ENCODE results near the gene MPO. TPM values are rescaled to one million over a fixed set of nuclear protein-coding genes. Genes with fewer than 3 reads are reported as not detected.

The MPO gene
- polyA plus RNA-seq, 6 donors from 2014 or later: 0.12 to 0.29 TPM; not detected in 4

- DNase-seq (no peak), ATAC-seq (ENCODE audit: low read depth in 2 of 2) (no peak)
- no peaks in the 10 kb centered on the region for H3K36me3 Mint-ChIP-seq
- no peaks in the 10 kb centered on the region for H3K9me3 Mint-ChIP-seq
- no peak overlapping the region for H3K27ac Mint-ChIP-seq
- H3K4me1 Mint-ChIP-seq: peaks cover 10 to 16% (median 13%) of the 10 kb centered on the region in 3 donors
- no peak overlapping the region for H3K4me3 Mint-ChIP-seq
- peaks cover 32 to 45% (median 36%) of the 10 kb centered on the region in 3 donors for H3K27me3 Mint-ChIP-seq
Measured at GRCh38 chr17:58246781-58247180, 34.0 kb downstream of the MPO start.

GRCh38 chr17:58246104-58246740 is 34.5 kb downstream of the MPO start:
- no peaks in the 10 kb centered on the region for H3K36me3 Mint-ChIP-seq
- ATAC-seq (ENCODE audit: low read depth in 2 of 2): no peak
- peak overlapping the region in 1 of 6 donors; percentile 25 for H3K27ac Mint-ChIP-seq

DNA sequence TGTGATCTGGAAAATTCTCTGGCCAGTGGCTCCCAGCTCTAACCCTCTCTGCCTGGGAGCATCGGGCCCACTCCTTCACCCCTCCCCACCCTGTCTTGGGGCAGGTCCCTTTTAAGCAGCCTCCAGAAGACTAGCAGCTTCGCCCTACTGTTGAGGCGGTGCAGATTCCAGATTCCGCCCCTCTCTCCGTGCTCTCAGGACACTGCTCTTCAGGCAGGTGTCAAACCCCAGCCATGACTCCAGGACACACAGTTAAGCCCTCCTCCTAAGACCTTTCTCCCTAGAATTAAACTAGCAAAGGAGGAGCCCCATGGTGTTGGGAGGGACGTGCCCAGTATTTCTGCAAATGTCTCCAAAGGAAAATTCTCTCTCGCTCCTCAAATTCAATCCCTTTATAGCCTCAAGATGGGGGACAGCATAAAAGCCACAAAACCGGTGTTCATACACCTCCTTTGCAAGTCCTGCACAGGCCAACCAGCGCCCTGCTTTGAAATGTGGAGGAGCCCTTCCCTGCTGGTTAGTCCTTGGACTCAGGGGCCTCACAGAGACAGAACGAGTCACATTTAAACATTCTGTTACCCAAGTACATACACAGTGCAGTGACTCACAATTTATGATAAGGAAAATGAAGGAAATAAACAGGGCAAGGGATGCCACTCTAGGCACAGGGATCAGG is 35.2 kb downstream of the MPO start:
- ATAC-seq (ENCODE audit: low read depth in 2 of 2): no peak
- no peak overlapping the region for H3K4me3 Mint-ChIP-seq
- no peaks in the 10 kb centered on the region for H3K36me3 Mint-ChIP-seq
- no peak for DNase-seq
- peaks cover 10 to 16% (median 13%) of the 10 kb centered on the region in 3 donors for H3K4me1 Mint-ChIP-seq
- H3K27me3 Mint-ChIP-seq: peaks cover 36 to 57% (median 46%) of the 10 kb centered on the region in 3 donors
- no peaks in the 10 kb centered on the region for H3K9me3 Mint-ChIP-seq
- peak overlapping the region in 1 of 6 donors; percentile 1 for H3K27ac Mint-ChIP-seq

More at GRCh38 chr17:58246104-58246740, 34.5 kb downstream of the MPO start:
- no peak overlapping the region for H3K4me3 Mint-ChIP-seq
- DNase-seq: no peak
- peaks cover 10 to 16% (median 13%) of the 10 kb centered on the region in 3 donors for H3K4me1 Mint-ChIP-seq
- H3K9me3 Mint-ChIP-seq: no peaks in the 10 kb centered on the region
- H3K27me3 Mint-ChIP-seq: peaks cover 34 to 51% (median 42%) of the 10 kb centered on the region in 3 donors

- DNase-seq: no peak
- H3K27me3 Mint-ChIP-seq: peaks cover 35 to 64% (median 52%) of the 10 kb centered on the region in 3 donors
- no peaks in the 10 kb centered on the region for H3K9me3 Mint-ChIP-seq
- no peak overlapping the region for H3K4me3 Mint-ChIP-seq
- ATAC-seq (ENCODE audit: low read depth in 2 of 2): no peak
- H3K36me3 Mint-ChIP-seq: no peaks in the 10 kb centered on the region
- H3K4me1 Mint-ChIP-seq: peaks cover 9 to 12% (median 10%) of the 10 kb centered on the region in 3 donors
- H3K27ac Mint-ChIP-seq: no peak overlapping the region
Measured at GRCh38 chr17:58244963-58245362, 35.8 kb downstream of the MPO start.

DNA sequence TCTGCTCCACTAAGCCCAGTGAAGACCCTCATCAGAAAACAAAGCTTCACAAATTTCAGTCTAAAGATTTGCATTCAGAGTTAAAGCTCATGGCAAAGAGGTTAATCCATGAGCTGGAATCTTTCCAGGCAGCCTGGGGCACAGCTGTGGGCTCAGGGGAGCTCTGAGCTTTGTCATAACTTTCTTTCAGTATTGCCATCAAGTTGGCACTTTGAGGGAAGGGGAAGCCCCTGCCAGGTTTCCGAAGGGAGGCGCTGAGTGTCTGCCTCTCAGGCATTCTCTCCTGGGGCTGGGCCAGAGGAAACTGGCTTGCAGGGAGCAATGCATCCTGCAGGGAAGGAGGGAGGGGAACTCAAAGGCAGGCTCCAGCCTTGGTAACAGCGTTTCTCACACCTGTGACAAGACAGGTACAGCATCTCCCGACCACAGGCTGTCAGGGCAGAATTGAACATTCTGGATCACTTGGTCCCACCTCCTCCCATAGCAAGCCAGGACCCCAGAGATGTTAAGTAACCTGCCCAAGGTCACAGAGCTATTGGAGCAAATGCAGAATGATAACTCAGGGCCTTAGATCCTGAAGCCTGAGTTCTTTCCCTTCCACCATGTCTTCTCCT is 38.5 kb downstream of the MPO start:
- Mint-ChIP-seq H3K27me3 (peaks cover 28 to 71% (median 69%) of the 10 kb centered on the region in 3 donors), H3K4me3 (no peak overlapping the region), H3K9me3 (no peaks in the 10 kb centered on the region), H3K36me3 (no peaks in the 10 kb centered on the region), H3K4me1 (no peaks in the 10 kb centered on the region), H3K27ac (no peak overlapping the region)
- DNase-seq (no peak), ATAC-seq (ENCODE audit: low read depth in 2 of 2) (no peak)

DNA sequence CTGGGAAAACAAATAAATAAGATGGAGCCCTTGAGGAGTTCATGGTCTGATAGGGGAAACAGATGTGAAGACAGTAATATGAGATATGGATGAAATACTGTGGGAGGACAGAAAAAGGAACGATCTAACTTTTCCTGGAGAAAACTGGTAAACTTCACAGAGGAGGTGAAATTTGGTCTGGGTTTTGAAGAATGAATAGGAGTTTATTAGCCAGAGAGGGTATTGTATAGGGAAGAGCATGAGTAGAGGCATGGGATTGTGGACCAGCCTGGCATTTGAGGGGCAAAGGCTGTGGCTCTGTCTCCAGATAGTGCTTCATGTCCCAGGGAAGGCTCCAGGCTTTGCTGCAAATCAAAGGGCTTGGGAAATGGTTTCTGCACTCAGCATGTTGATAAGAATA is 40.7 kb downstream of the MPO start:
- Mint-ChIP-seq H3K9me3 (no peaks in the 10 kb centered on the region), H3K4me3 (no peak overlapping the region), H3K36me3 (no peaks in the 10 kb centered on the region), H3K27ac (no peak overlapping the region), H3K4me1 (peaks cover 0 to 3% (median 0%) of the 10 kb centered on the region in 3 donors), H3K27me3 (peaks cover 33 to 70% (median 56%) of the 10 kb centered on the region in 3 donors)
- ATAC-seq (ENCODE audit: low read depth in 2 of 2) (no peak), DNase-seq (no peak)

DNA sequence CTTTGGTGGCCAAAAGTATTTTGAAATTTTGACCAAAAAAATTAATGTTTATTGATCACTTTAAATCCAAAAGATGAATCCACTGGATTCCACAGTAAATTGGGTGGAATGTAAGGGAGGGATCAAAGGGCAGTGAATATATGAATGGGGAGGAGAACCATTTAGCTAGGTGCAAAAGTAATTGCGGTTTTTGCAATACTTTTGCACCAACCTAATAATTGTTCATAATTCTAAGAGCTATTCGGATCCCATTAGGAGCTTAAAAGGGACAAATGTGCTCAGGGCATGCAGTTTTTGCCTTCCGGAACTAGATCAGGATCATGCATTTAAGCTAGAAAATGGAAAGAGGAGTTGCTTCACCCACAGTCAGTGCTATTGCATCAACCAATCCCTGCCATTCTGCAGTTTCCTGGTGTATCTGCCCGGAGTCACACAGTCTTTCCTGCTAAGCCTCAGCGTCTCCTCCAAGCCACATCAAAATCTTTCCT is 42.5 kb downstream of the MPO start, which contains the start of gene LPO:
Gene LPO, plus strand, starts transcription at position 438 of the 488 bp plus-strand sequence. CDS start 4,396 bp downstream, outside the sequence.
- peaks cover 4 to 12% (median 5%) of the 10 kb centered on the region in 3 donors for H3K4me1 Mint-ChIP-seq
- no peaks in the 10 kb centered on the region for H3K9me3 Mint-ChIP-seq
- H3K27me3 Mint-ChIP-seq: peaks cover 31 to 56% (median 44%) of the 10 kb centered on the region in 3 donors
- no peaks in the 10 kb centered on the region for H3K36me3 Mint-ChIP-seq
- H3K27ac Mint-ChIP-seq: peak within 1 kb of the TSS in 1 of 6 donors; percentile 85
- DNase-seq (no peak), ATAC-seq (ENCODE audit: low read depth in 2 of 2) (no peak)
- no peak within 1 kb of the TSS for H3K4me3 Mint-ChIP-seq

- H3K27me3 Mint-ChIP-seq: peaks cover 20 to 42% (median 29%) of the 10 kb centered on the region in 3 donors
- DNase-seq (no peak), ATAC-seq (ENCODE audit: low read depth in 2 of 2) (no peak)
- H3K4me1 Mint-ChIP-seq: peaks cover 17 to 27% (median 18%) of the 10 kb centered on the region in 3 donors
- no peak overlapping the region for H3K4me3 Mint-ChIP-seq
- peak overlapping the region in 1 of 6 donors; percentile 30 for H3K27ac Mint-ChIP-seq
- H3K9me3 Mint-ChIP-seq: no peaks in the 10 kb centered on the region
- no peaks in the 10 kb centered on the region for H3K36me3 Mint-ChIP-seq
Measured at GRCh38 chr17:58236394-58236793, 44.3 kb downstream of the MPO start.

DNA sequence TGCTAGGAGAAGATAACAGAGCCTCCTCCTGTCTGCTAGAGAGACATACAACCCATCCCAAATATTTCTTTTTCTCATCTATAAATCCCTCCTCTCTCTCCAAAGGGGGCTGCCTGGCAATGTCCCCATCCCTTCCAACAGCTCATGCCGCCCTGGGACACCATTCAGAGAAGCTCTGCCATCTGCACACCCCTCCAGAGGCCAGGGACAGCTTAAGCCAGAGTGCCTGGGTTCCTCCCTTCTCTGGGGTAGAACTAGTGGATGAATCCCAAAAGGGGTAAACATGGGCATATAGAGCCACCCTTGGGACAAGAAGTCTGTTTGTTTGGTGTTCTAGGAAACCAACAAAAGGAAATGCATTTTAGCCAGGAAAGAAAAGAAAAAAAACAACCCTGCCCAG is 44.9 kb downstream of the MPO start:
- ATAC-seq (ENCODE audit: low read depth in 2 of 2): no peak
- peaks cover 18 to 36% (median 26%) of the 10 kb centered on the region in 3 donors for H3K27me3 Mint-ChIP-seq
- H3K27ac Mint-ChIP-seq: no peak overlapping the region
- H3K36me3 Mint-ChIP-seq: no peaks in the 10 kb centered on the region
- H3K4me3 Mint-ChIP-seq: no peak overlapping the region
- H3K9me3 Mint-ChIP-seq: no peaks in the 10 kb centered on the region
- DNase-seq: no peak
- H3K4me1 Mint-ChIP-seq: peaks cover 17 to 27% (median 18%) of the 10 kb centered on the region in 3 donors

DNA sequence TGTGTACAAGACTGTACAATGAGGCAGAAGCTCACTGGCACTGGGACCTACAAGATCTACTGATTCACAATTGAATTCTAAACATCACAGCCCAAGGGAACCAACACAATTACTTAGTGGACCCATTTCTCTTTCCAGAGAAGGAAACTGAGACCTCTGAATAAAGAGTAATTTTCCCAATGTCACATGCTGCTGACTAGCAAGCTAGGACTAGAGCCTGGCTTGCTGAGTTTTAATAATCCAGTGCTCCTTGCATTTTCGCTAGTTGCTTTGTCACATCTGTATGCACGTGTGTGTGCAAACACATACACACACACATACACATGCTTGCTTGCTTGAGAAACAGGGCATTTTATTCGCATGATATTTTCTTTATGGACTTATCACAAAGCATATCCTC is 46.2 kb downstream of the MPO start:
- Mint-ChIP-seq H3K9me3 (no peaks in the 10 kb centered on the region), H3K27me3 (peaks cover 9 to 23% (median 13%) of the 10 kb centered on the region in 3 donors), H3K27ac (peak overlapping the region in 1 of 6 donors; percentile 21), H3K4me3 (no peak overlapping the region), H3K4me1 (peaks cover 17 to 27% (median 18%) of the 10 kb centered on the region in 3 donors), H3K36me3 (no peaks in the 10 kb centered on the region)
- ATAC-seq (ENCODE audit: low read depth in 2 of 2) (no peak), DNase-seq (no peak)

DNA sequence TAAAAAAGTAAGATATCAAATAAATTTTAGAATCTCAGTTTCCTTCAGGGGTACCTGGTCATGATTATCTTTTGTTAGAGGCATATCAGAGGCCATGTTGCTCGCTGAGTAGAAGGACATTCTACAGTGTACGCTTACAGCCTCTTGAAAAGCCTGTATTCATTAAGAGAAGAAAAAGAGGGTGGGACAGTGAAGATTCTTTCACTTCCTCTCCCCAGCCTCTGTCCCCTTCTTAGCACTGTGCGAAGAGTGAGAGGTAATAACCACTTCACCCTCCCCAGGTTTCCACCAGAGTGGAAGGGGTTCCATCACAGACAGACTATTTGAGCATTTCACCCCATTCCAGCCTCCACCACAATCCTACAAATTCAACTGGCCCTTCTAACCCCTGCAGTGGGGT is 47.2 kb downstream of the MPO start:
- DNase-seq (peak; percentile 54), ATAC-seq (ENCODE audit: low read depth in 2 of 2) (peak; percentile 98)
- Mint-ChIP-seq H3K4me3 (peak overlapping the region in 4 of 8 donors; percentile 32 to 52 (median 46)), H3K27me3 (peaks cover 4 to 22% (median 9%) of the 10 kb centered on the region in 3 donors), H3K4me1 (peaks cover 17 to 27% (median 18%) of the 10 kb centered on the region in 3 donors), H3K36me3 (no peaks in the 10 kb centered on the region), H3K9me3 (no peaks in the 10 kb centered on the region), H3K27ac (peak overlapping the region in 1 of 6 donors; percentile 43)

- H3K9me3 Mint-ChIP-seq: no peaks in the 10 kb centered on the region
- DNase-seq (no peak), ATAC-seq (ENCODE audit: low read depth in 2 of 2) (peak; percentile 41 to 60)
- peak overlapping the region; percentile 9 to 86 (median 68) for H3K27ac Mint-ChIP-seq
- peaks cover 9 to 28% (median 13%) of the 10 kb centered on the region in 3 donors for H3K27me3 Mint-ChIP-seq
- peaks cover 17 to 27% (median 18%) of the 10 kb centered on the region in 3 donors for H3K4me1 Mint-ChIP-seq
- H3K36me3 Mint-ChIP-seq: no peaks in the 10 kb centered on the region
- H3K4me3 Mint-ChIP-seq: peak overlapping the region in 6 of 8 donors; percentile 25 to 81 (median 32)
Measured at GRCh38 chr17:58232707-58233156, 48.0 kb downstream of the MPO start.

GRCh38 chr17:58231641-58232040 is 49.1 kb downstream of the MPO start:
- Mint-ChIP-seq H3K4me3 (peak overlapping the region in 5 of 8 donors; percentile 5 to 65 (median 31)), H3K36me3 (no peaks in the 10 kb centered on the region), H3K27ac (peak overlapping the region in 4 of 6 donors; percentile 20 to 70 (median 41)), H3K27me3 (peaks cover 17 to 37% (median 19%) of the 10 kb centered on the region in 3 donors), H3K4me1 (peaks cover 17 to 27% (median 18%) of the 10 kb centered on the region in 3 donors), H3K9me3 (no peaks in the 10 kb centered on the region)
- DNase-seq: no peak
- ATAC-seq (ENCODE audit: low read depth in 2 of 2): no peak

Measured in naive B cell (primary cell).